HepG2 (cell line): ENCODE measurements around the gene ZNRD2.

Source experiments
- CHD2 ChIP-seq: IDR thresholded peaks from 2 replicates; pipeline ENCODE4 v1.6.1; 2011; ENCODE audit warnings: low read depth, low read length, improper control_type of control experiment
- CHD4 ChIP-seq: fragments of 200-600 bp; sonication (generic); IDR thresholded peaks from 2 replicates; pipeline ENCODE4 v1.7.0; 2017; ENCODE audit warnings: mild to moderate bottlenecking, low read length, borderline replicate concordance
- NRL ChIP-seq: sonication (generic); formaldehyde crosslinking; IDR thresholded peaks from 2 replicates; pipeline ENCODE4 v1.5.0; 2020; ENCODE audit warnings: missing genetic modification reagents, mild to moderate bottlenecking, moderate library complexity, borderline replicate concordance
- POLR2A ChIP-seq, 2 experiments: IDR thresholded peaks; 2 replicates each; pipeline ENCODE4 v1.6.1; 2011; ENCODE audit warnings: low read depth in 2 of 2, low read length in 2 of 2, mild to moderate bottlenecking in 1 of 2, moderate library complexity in 1 of 2; ENCODE audit not compliant: insufficient read depth in 1 of 2
- SAFB2 ChIP-seq: sonication (generic); formaldehyde crosslinking; IDR thresholded peaks from 2 replicates; pipeline ENCODE4 v1.5.1; 2020; ENCODE audit warnings: missing genetic modification reagents, low read depth, mild to moderate bottlenecking, borderline replicate concordance
- SP1 ChIP-seq, 2 experiments: fragments of 450-650 bp in 1 of 2; sonication (generic) in 1 of 2; formaldehyde crosslinking in 1 of 2; IDR thresholded peaks; 2 replicates each; pipeline versions ENCODE4 v1.4.0 to v1.6.1; 2016 to 2020; ENCODE audit warnings: missing genetic modification reagents in 1 of 2
- THYN1 ChIP-seq: sonication (generic); formaldehyde crosslinking; IDR thresholded peaks from 2 replicates; pipeline ENCODE4 v1.8.1; 2023; ENCODE audit warnings: low read depth, mild to moderate bottlenecking, moderate library complexity, missing genetic modification reagents, borderline replicate concordance

DNA sequence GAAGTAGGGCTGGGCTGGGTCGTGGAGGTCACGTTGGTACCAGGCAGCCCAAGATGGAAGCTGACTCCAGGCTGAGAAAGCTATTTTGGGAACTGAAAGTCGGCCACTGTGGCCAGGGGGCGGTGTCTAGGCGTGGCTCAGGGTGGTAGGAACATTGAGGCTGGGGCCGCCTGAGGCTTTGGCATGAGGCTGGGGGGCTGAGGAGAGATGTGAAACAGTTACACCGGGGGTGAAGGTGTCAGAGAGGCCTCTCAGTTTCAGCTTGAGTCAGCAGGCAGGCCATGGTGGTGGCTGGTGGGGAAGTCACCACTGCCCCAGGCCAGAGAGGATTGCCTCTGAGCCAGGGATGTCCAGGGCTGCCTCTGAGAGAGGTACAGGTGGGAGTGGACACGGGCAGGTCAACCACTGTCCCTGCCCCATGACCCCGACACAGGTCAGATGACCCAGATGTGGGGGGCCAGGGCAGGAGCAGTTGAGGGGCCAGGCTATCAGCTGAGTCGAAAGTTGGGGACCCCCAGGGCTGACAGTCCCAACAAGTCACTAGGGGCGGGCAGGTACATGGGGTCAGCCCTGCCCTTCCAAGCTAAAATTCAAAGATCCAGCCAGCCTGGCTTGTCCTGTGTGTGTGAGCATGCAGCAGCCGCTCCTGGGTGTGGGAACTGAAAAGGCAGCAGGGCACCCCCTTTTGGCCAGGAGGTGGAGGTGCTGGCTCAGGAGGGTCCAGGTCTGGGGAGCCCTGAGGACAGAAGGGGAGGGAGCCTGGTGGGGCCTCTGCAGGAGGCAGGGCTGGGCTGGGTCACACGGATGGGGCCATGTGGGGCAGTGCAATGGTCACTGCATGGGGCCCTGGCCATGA lies 18.1 kb downstream of the ZNRD2 start:
- TF ChIP-seq POLR2A (IDR thresholded peaks at IDR 0.05; ENCODE audit: insufficient read depth in 1 of 2, low read depth in 2 of 2, low read length in 2 of 2) = no peak
- TF ChIP-seq SP1 (IDR thresholded peaks at IDR 0.05) = no peak
- TF ChIP-seq SP1 (CRISPR knock-in tag; IDR thresholded peaks at IDR 0.05) = no peak
- no peak for TF ChIP-seq SAFB2
- TF ChIP-seq CHD2 = no peak
- no peak for TF ChIP-seq NRL (CRISPR knock-in tag)
- no peak for TF ChIP-seq CHD4
- TF ChIP-seq THYN1 (CRISPR knock-in tag) = no peak
